GM19463 (cell line): ENCODE results near the gene CACNA1C.

Experiments
- ATAC-seq: cut with Tn5 transposase; IDR thresholded peaks from one replicate; pipeline ENCODE4 v1.9.1; 2021; ENCODE audit warnings: mild to moderate bottlenecking, moderate library complexity; ENCODE audit not compliant: unreplicated experiment

The CACNA1C gene

DNA sequence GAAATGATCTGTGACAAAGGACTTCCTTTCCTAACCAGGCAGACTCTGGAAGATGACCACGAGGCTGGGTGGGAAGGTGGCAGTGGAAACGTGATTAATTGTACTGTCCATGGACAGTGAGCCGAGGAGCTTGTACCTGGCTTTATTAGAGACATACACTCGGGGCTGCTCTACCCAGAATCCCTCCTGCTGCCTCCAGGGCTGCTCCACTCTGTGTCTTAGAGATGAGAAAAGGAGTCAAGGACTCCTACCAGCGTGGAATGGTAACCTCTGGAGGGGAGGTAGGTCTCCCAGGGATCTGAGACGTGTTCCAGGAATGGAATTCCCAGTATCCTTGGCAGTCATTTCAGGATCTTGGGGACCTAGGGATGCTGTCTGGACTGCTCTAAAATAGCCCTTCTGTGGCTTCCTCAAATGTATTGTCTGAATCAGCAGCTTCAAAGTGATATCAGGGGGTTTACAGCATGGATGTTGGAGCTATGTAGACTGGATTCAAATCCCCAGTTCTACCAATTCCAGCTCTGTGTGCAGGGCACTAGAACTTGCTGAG lies 237.8 kb downstream of the CACNA1C start:
- ATAC-seq = no peak

DNA sequence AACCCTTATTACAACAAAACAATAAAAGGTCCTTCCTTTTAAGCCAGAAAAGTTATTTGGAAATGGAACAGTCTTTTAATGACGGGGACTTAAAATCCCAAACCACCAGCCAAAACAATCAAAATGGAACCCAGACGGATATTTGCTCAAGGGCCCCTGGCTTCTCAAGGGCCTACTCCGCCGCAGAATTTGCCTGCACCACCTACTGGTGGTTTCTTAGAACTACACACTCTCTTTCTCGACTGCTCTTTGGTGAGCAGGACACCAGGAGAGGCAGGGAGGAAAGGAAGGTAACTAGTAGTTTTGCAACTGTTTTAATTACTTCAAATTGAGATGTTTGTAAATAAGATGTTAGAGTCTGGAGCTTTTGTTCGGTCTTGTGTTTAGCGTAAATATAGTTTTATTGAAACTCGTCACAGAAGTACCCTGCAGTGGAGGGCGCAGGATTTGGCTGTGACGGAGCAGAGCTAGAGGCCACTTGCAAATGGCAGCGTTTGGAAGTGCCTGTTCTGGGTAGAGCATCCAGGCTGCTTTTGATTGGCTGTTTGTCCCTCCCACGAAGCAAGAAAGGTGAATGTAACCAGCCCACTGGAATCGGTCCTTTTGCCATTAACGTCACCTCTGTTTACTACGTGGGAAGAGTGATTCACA lies 238.5 kb downstream of the CACNA1C start:
- no peak for ATAC-seq

DNA sequence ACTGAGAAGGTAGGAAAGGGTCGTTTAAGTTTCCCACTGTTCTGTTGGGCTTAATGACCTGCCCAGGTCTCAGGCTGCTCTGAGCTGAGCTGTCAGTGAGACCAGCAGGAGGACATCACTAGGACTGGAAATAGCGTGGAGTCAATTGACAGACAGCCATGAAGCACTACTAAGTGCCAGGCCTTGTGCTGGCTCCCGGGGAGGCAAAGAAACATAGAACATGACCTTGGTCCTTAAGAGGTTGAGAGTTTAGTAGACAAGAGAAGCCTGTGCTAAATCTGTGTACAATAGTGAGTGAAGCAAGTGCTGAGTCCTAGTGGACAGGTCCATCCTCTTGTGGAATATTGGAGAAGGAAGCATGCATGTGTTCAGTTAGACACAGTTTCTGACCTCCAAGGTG lies 239.2 kb downstream of the CACNA1C start:
- ATAC-seq = no peak

DNA sequence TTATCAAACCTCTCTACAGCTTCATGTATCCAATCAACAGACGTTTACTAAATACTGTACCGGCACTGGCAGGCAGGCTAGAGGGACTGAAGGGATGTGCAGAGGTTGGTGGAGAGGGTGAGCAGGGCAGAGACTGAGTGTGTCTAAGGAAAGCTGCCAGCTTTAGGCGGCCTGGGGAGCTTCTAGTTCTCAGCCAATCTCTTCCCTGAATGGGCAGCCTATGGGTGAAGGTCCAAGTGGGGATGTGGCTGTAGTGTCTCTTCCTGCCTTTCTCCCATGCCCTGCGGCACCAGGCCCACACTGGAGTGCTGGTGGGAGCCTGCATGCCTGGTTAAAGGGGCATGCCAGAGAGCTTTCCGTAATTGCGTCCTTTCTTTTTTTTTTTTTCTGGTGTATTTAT lies 239.8 kb downstream of the CACNA1C start:
- no peak for ATAC-seq

DNA sequence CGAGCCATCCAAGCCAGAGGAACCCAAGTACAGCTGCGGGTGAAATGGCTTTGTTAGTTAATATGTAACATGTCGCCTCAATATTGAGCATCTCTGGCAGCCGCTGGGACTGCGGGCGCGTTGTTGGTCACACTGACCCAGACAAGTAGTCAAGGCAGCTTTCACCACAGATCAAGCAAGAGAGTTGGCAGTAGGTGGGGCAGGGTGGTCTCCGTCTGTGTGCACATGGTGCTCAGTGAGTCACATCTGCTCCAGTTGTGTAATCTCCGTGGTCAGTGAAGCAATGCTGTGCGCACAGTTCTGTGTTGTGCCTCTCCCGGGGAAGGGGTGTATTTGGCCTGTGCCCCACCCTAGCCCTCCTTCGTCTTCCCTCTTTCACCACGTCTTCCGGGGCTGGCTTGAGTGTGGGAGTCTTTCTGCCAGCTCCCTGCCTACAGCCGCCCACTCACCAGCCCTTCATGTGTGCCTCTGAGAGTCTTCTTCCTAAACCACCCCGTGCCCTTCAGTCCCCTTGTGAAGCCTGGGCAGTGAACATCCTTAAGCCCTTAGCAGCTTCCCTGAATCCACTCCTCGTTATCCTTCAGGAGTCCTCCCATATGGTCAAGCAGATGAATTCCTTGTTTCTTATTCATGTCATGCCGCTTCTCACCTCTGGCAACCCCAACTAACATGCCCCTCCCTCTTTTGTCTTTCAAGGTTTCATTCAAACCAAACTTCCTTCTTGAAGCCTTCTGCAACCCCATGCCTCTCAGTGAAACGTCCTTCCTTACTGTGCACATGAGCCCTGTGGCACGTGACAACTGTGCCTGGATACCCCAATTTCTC lies 242.1 kb downstream of the CACNA1C start:
- no peak for ATAC-seq

DNA sequence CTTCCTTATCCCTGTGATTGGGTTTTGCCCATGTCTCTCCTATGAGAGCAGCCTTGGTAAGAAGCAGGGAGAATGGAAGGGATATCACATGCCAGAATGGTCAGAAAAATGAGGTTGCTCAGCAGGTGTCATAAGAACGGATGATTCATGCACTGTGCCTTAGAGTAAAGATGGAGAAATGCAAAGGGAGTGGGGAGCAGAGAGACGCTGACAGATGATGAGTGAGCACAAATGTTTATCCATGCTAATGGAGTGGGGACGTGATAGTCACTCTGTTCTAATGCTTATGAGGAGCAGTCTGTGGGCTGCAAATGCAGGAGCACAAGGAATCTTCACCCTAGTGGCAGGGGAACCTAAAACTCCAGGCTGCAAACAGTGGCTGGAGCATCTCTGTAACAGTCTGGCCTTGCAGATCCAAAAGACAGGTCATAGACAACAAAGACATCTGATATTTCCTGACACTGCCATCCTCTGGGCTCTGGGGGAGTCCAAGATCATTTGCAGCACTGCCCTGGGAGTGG lies 243.2 kb downstream of the CACNA1C start:
- no peak for ATAC-seq

DNA sequence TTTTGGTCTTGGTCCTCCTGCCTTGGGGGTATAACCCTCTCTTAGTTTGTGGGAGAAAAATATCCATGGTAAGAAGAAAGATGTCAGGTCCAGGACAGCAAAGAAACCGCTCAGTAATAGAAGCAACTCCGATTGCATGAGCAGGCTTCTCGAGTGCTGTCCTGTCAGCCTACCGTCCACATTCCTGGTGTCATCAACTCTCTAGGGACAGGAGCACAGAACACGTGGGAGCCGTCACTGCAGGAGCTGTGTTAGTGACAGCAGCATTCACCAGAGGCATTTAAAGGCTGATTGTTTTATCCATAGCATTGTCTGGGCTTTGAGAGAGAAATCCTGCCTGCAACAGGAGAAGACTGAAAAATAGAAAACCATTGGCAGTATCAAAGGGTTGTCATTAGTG lies 244.2 kb downstream of the CACNA1C start:
- no peak for ATAC-seq

DNA sequence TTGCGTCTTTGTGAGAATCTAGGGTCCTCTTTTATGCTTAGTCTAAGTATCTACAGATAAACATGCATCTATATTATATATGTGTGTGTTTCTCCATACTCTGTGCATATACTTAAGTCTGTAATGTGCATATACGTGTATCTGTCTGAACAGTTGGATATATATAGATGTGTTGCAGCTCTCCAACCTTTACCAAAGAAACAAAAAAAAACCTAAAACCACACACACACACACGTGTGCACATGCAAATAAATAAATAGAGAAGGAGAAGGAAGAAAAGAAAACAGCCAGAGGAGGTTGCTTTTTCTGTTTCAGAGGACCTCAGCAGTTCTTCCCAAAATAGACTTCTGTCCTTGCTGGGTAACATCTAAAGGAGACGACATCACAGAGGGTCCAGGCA lies 244.9 kb downstream of the CACNA1C start:
- ATAC-seq = no peak

DNA sequence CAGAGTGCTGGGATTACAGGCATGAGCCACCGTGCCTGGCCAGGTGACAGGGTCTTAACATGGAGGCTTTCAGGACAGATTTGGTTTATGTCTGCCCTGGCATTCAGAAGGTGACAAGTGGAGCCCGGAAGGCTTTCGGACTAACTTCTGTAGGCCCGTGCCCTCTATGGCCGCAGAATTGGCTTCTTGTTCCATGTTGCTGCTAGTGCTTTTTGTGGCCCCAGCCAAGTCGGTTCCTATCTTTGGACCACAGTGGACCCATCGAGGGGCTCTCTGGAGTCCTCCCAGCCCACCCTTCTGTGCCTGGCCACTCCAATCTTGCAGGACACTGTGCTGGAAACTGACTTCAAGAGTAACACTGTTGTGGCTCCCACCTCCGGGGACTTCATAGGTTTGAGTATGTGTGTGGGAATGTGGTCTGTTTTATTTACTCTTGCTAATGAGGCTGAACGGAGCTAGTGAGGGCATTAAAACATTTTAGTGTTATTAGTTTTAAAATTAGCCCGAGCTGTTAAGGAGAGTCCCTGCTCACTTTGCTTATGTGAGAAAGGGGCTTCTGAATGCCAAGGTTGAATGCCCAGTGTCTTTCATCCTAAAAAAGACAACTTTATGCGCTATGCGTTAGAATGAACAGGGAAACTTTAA lies 245.9 kb downstream of the CACNA1C start:
- no peak for ATAC-seq

DNA sequence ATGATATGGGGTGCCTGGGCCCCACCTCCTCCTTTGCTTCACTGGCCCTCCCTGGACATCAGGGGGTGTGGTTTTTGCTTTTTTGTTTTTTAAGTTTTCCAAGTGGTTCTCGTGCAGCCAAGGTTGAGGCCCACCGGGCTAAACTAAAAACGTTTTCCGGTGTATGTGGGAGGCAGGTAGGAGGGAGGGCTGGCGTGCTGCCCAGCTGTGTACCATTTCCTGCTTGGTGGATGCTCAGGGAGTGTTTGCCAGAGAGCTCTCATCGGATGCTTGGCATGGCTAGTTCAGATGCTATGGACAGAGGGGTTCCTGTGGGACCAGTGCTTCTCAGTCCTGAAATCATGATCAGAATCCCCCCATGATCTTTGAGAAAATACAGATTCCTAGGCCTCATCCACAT lies 246.4 kb downstream of the CACNA1C start:
- ATAC-seq = no peak

DNA sequence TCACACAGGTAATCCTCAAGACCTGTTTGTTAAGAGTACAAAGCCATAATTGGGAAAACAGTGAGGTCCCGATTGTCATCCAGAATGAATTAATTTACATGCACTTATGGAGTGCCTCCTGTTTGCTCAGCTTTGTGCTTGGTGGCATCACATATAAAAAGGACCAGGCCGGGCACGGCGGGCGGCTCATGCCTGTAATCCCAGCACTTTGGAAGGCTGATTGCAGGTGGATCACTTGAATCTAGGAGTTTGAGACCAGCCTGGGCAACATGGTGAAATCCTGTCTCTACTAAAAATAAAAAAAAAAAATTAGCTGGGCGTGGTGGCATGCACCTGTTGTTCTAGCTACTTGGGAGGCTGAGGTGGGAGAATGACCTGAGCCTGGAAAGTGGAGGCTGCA lies 247.4 kb downstream of the CACNA1C start:
- no peak for ATAC-seq

DNA sequence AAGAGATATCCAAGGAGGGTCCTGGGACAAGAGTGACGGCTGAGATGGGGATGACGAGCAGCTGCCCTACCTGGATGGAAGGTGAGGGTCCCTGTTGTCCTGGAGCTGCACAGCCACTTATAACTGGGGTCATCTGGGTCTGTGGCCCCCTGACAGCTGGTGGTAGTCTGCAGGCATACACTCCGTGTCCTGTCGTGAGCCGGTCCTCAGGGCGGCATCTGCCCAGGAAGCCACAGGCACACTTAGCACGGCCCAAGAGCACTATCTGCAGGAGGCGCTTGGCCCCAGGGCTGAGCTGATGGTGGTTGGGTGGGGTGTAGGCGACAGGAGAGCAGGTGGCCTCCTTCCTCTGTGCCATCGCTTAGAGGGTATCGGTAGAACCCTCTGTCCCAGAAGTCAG lies 248.1 kb downstream of the CACNA1C start:
- ATAC-seq = no peak

DNA sequence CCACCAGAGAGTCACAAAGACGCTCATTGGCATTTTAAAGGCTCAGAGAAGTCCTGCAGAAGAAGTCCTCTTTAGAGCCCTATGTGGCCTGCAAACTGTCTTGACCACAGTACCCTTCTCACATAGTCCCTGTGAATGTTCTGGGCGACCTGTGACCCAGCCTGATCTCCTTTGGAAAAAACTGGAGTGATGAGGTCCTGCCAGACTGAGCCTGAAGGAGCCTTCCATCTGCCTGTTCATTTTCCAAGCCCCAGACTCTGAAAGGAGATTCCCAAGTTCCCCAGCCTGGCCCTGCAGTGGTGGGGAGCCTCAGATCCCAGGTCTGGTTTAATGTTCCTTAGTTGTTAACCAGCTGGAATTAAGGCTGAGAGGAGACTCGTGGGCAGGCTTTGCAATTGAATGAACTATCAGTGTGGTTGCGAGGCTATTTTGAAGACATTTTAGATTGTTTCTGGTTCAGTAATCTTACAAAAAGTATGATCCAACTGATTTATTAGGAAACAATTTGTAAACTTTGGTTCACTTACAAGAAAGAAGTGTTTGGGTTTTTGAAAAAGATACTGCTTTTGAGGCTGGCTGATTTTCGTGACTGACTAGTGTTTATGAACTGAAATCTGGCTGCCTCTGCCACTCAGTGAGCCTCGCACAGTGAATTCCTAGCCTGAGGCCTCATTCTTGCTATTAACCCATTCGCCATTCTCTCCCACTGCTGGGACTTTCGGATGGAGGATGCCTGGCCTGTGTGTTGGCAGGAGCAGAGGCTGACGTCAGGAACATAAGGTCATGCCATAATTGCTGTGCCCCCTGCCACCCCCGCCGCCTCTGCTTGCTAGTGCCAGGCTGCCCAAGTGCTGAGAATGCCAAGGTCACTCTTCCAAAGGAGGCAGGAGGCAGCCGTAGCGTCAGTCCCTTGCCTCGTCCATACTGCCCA lies 249.0 kb downstream of the CACNA1C start:
- ATAC-seq = no peak

DNA sequence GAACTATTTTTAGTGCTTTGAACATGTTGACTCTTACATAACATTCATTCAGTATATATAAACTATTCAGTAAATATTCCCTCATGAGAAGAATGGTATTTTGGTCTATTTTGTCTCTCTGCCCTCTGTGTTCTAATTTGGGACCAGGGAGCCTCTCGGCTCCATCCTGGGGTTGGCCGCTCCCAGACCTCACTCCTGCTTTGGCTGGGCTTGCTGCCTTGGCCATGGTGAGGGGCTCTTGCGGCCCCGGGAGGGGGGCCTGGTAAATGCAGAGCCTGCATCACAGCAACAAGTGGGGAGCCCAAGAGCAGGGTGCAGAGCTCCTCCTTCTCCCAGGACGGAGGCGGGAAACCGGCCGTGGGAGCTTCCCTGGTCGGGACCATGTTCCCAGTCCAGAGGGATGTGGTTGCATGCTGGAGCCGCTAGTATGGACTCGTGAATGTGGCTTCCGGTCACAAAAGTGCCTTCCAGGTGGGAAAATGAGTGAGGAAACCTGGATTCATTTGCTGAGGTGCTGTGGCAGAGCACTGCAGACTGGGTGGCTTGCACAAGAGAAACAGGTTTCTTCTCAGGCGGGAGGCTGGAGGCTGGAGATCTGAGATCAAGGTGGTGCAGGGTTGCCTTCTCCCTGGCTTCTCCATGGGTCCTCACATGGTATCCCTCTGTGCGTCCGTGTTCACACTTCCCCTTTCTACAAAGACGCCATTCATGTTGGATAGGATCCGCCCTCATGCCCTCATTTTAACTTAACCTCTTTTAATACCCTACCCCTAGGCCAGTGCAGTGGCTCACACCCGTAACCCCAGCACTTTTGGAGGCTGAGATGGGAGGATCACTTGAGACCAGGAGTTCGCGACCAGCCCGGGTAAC lies 250.2 kb downstream of the CACNA1C start:
- ATAC-seq = no peak

DNA sequence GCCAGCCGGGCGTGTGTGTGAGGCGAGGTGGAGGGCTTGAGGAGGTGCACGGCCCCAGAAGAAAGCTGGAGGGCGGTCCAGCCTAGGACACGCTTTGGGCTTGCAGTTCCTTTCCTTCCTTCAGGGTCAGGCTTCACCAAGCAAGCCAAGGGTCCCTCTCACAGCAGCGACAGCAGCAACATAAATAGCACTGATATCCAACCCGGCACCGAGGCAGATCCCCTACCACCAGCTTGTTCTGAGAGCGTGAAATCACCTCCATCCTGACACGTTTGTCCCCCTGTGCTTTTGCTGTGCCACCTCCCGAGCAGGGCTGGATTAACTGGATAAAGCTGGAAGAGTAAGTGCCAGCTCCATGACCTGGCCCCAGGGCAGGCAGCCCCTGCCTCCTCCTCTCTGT lies 251.4 kb downstream of the CACNA1C start:
- ATAC-seq = no peak

DNA sequence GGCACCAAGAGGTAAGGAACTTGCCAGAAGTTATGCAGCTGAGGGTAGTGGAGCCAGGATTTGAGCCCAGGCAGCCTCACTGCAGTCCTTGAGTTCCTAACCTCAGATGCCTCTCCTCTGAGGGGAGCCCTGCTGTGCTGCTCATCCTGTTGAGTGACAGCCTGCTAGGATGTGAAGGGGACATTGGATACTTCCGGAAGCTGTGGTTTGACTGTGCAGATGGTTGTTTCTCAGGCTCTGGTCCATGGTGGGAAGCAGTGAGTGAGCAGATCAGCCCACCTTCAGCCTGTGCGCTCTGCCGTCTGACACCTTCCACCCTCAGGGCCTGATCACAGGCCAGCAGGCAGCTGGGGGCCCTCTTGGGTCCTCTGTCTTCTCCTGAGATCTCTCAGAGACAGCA lies 253.2 kb downstream of the CACNA1C start:
- no peak for ATAC-seq

DNA sequence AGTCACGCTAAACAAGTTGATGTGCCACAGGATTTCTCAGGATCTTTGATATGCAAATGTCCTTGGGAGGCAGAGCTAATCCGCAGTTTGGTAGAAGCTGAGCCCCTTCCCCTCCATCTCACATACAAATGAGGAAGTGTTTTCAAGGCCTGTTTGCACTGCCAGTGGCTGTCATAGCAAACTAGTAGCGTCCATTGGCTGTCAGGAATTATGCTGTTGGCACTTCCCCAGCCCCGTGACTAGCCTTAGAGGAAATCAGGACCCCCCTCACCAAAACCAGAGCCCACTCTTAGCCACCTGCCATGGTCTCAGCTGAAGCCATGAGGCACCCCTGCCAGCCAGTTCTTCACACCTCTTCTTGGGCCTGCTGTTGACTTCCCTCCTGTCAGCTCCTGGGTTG lies 253.9 kb downstream of the CACNA1C start:
- ATAC-seq = no peak

DNA sequence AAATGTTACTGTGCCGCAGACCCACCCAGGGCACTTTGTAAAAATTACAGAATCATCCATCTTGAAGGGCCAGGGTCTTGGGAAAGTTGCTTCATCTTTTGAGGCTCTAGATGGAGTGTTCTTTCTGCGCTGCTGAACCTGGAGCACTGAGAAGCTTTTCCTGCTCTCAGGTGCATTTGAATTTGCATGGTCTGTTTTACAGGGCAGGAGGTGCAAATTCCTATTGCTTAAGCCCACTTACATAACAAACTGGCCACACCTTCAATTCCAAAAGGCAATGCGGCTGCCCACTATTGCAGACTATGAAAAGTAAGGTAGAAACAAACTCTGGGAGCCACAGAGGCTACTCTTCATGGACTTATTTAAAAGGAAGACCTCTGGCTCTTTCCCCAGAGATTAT lies 254.8 kb downstream of the CACNA1C start:
- no peak for ATAC-seq

DNA sequence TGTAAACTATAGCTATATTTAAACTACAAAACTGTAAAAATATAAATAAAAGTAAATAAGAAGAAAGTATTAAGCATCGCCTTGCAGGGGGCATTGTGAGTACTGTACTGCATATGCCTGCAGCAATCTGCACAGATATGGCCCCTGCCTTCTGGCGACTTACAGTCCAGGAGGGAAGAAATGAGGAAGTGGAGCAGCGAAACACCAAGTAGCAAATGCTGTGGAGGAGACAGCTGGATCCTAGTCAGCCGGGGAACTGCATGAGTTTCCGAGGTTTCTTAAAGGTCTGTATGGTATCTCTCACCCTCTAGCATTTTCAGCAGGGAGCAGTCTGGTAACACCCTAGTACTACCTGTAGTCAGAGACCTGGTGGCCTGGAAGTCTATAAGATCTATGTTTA lies 256.9 kb downstream of the CACNA1C start:
- no peak for ATAC-seq
